HFF-Myc (cell line): ENCODE results near the gene ENO4.

Experiments used
- DNase-seq: peaks from one replicate; pipeline ENCODE4 v3.0.0-alpha.2; 2011; ENCODE audit warnings: low read depth; ENCODE audit errors: extremely low read depth
- H3K4me3 ChIP-seq: replicated peaks from 2 replicates; pipeline ENCODE4 v1.5.1; 2011; ENCODE audit warnings: low read depth, mild to moderate bottlenecking, control low read depth, low read length
- TF ChIP-seq, protein P1 (sequence below): IDR thresholded peaks from 2 replicates; pipeline ENCODE4 v1.5.1; 2012; ENCODE audit warnings: mild to moderate bottlenecking, low read depth, low read length, control low read depth; ENCODE audit errors: missing control alignments

Gene ENO4

DNA sequence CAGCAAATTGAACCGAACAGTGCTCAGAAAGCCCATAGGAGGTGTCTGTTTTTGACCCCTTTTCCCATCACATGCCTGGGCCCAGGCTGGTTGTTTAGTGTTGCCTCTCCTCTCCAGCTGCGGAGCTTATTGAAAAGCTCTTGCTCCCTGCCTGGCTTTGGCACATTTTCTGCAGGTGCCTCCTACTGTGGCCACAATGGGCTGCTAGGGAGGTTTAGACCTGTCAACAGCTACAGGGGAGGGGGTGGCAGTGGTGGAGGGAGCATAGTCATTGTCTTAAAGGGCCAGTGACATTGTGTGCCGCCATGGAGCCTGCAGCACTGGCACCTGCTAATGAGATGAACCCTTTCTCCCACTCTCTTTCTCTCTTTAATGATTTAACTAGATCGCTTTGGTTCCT lies 13.2 kb upstream of the ENO4 start:
- no peak for DNase-seq
- H3K4me3 ChIP-seq = no peak overlapping the region
- TF ChIP-seq, protein P1, sequence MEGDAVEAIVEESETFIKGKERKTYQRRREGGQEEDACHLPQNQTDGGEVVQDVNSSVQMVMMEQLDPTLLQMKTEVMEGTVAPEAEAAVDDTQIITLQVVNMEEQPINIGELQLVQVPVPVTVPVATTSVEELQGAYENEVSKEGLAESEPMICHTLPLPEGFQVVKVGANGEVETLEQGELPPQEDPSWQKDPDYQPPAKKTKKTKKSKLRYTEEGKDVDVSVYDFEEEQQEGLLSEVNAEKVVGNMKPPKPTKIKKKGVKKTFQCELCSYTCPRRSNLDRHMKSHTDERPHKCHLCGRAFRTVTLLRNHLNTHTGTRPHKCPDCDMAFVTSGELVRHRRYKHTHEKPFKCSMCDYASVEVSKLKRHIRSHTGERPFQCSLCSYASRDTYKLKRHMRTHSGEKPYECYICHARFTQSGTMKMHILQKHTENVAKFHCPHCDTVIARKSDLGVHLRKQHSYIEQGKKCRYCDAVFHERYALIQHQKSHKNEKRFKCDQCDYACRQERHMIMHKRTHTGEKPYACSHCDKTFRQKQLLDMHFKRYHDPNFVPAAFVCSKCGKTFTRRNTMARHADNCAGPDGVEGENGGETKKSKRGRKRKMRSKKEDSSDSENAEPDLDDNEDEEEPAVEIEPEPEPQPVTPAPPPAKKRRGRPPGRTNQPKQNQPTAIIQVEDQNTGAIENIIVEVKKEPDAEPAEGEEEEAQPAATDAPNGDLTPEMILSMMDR = no peak

DNA sequence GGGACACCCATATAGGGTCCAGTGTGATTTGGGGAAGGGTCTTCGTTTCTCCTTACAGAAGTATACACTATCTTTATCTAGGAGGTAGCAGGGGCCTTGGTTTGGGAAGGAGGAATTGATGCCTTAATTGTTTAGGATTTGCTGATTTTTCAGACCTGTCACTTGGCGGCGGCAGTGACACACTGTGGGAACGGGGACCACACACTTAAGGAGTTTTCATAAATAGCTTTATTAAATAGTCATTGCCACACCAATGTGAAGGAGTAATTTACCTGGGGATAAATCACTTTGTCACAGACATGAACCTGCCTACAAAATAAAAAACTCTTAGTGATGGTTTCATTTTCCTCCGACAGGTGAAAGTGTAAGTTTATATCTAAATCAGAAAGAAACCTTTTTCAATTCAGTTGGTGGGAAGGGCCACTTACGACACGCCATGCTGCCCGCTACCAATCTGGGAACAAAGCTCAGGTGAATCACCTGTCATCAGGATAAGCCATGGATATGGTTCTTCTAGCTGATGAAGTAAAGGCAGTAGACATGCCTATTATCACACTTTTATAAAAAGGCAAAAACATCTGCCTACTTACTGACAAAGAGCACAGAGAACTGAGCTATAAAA lies 12.3 kb upstream of the ENO4 start:
- H3K4me3 ChIP-seq = no peak overlapping the region
- no peak for DNase-seq
- TF ChIP-seq, protein P1 = peak; percentile 15

DNA sequence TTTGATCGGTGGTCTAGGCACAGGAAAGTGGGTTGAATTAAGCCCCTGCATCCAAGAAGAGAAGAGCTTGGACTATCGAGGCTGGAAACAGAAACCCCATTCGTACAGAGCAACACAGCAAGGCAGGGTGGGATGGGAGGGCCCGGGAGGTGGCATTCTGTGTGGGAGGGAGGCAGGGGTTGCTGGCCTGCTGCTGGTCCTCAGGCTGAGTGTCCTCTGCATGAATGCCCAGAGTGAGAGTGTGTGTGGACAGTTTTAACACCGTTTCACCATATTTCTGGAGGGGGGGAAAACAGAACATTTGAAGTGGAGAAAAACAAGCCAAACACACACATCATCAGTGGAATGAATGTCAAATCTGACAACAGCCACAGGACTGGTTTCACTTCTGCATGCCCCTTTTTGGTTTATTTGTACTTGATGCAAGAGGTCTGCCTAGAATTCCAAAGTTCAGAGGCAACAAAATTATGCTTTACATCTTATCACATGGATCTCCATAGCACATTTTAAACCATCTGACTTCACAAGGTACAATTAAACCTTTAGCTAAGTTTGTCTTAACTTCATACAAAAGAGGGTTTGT lies 11.1 kb upstream of the ENO4 start:
- DNase-seq = no peak
- no peak overlapping the region for H3K4me3 ChIP-seq
- TF ChIP-seq, protein P1 = no peak

DNA sequence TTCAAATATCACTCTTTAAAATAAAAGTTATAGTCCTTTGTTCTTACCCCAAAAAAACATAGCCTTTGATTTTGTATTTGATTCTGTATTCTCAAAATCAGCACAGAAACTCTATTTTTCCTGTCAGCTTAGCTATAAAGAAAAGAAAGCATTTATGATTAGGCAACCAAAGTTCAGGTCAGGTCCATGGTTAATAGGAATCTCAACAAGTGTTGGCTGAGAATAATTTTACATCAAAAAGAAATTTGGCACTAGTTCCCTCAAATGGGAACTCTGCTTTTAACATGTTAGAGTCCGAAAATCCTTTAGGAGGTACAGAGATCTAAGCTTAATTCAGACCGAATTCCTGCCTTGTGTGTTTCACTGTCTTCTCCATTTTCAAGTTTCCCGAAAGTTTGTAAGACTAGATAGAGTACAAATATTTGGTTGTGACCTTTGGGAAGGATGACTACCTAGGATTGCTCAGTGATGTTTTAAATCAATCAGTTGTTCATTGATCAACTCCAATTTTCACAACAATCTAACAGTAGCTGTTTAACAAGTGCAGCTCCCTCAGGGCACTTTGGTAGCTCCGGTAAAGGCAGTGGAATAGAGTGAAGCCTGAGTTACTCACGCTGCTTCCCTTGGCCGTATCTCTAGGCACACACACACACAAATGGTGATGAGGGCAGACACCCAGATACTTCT lies 8.8 kb upstream of the ENO4 start:
- no peak for DNase-seq
- TF ChIP-seq, protein P1 = no peak
- no peak overlapping the region for H3K4me3 ChIP-seq

DNA sequence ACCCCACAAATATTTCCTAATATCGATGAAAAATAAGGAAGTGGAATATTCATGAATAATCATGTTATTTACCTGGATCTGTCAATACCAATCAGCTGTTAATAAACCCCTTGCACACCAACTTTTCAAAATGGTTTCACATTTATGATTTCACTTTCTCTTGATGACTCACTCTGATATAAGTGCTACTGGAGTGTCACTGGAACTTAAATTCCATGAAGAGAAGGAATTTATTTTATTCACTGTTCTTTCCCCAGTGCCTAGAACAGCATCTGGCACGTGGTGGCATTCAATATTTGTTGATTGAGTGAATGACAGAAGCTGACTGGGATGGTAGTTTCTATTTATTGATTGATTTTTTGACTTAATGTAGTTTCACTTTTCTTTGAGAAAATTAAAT lies 3.5 kb upstream of the ENO4 start:
- DNase-seq = no peak
- TF ChIP-seq, protein P1 = no peak
- H3K4me3 ChIP-seq = no peak overlapping the region

DNA sequence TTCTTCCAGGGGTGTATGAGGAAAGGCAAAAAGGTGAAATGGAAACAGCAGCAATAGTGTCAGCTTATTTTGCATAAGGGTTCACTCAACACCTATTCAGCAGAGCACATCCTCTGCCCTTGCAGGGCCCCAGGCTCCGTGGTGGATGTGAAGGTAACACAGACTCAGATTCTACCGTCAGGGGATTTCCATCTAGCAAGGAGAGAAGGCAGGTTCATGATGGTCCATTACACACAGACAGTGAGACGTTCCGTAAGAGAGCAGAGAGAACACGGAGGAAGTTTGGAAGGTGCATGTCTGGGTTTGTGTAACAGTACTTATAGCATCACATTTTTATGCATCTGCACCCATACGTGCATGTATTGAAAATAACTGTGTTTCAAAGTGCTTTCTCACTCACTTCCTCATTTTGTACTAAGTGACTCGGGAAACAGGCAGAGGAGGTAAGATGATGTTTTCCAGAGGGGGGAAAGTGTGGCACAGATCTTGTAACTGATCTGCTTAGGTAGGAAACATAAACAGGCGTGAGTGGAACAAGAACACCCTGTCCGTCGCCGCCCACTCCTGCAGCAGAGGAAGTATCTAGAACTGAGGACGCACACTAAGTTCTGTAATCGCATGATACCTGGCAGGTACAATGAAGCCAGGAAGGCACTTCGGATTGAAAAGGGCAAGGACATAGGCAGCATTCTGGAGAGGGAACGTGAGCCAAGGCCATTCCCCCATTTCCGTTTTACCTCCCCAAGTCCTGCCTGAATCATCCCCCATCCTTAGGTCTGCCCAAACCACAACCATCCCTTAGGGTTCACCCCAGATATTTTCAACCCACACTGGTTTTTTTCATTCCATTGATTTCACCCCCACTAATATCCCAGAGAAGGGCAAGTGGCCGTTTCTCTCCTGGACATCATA lies 1.0 kb upstream of the ENO4 start:
- DNase-seq = no peak
- TF ChIP-seq, protein P1 = no peak
- peak overlapping the region; percentile 55 for H3K4me3 ChIP-seq
